MG63 (cell line): ENCODE measurements around the gene KATNA1. TPM values are rescaled to one million over a fixed set of nuclear protein-coding genes. Genes with fewer than 3 reads are reported as not detected.

ENCODE experiments used
- DNase-seq: peaks from one replicate; pipeline ENCODE4 v3.0.0-alpha.2; 2020
- H3K27me3 ChIP-seq: fragments of 250-450 bp; sonication (Bioruptor Pico); 2 replicates; pipeline ENCODE4 v1.5.1; 2020; ENCODE audit warnings: mild to moderate bottlenecking, moderate library complexity
- H3K36me3 ChIP-seq: fragments of 250-450 bp; sonication (Bioruptor Pico); 2 replicates; pipeline ENCODE4 v1.5.1; 2020; ENCODE audit warnings: mild to moderate bottlenecking, moderate library complexity
- H3K4me3 ChIP-seq: fragments of 250-450 bp; sonication (Bioruptor Pico); 2 replicates; pipeline ENCODE4 v1.5.1; 2020; ENCODE audit warnings: mild to moderate bottlenecking, moderate library complexity
- H3K9me3 ChIP-seq: fragments of 250-450 bp; sonication (Bioruptor Pico); 2 replicates; pipeline ENCODE4 v1.5.1; 2020; ENCODE audit warnings: mild to moderate bottlenecking, moderate library complexity
- total RNA-seq: library from RNA; depleted of rRNA; stranded (reverse); fragments of >200 nt; shearing (Covaris generic); gene quantifications from 2 replicates; pipeline ENCODE4 v1.2.3, GENCODE V29; 2014; ENCODE audit warnings: low replicate concordance

Gene KATNA1
- total RNA-seq, 1 experiment from 2014 or later = 26.9 TPM

DNA sequence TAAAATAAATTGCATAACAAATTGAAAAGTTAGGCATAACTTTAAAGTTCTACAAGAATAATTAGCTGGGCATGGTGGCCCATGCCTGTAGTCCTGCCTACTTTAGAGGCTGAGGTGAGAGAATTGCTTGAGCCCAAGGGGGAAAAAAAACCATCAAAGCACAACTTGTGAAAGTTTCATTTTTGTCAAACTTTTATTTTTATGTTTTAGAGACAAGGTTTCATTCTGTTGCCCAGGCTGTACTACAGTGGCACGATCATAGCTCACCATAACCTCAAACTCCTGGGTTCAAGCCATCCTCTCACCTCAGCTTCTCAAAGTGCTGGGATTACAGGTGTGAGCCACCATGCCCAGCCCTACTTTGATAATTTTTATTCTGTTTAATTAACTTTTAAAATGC lies 14.2 kb downstream of the KATNA1 start:
- no peaks in the 10 kb centered on the region for H3K9me3 ChIP-seq
- H3K27me3 ChIP-seq = no peaks in the 10 kb centered on the region
- DNase-seq = no peak
- H3K4me3 ChIP-seq = no peak overlapping the region
- H3K36me3 ChIP-seq = peaks cover 21% of the 10 kb centered on the region

DNA sequence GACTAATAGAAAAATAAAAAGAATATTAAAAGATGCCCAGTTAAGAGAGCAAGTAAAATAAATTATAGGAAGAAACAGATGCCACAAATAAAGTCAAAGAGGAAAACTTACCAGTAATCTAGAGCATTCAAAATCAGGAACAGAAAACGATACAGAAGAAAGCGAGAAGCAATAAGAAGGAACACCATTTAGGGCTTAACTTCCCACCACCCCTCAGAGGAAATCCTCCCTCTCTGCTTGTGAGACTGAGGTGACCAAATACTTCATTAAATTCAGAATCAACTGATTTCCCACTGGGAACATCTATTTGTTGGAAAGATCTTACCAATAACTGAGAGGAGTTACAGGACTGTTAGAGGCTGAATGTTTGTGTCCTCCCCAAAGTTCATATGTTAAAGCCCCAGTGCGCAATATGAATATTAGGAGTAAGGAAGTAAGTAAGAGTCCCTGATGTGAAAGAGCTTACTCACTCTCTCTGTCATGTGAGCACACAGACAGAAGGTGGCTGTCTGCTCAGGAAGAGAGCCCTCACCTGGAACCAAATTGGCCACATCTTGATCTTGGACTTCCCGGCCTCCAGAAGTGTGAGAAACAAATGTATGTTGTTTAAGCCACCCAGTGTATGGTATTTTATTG lies 19.5 kb downstream of the KATNA1 start:
- no peak overlapping the region for H3K4me3 ChIP-seq
- H3K27me3 ChIP-seq = no peaks in the 10 kb centered on the region
- DNase-seq = no peak
- peaks cover 12% of the 10 kb centered on the region for H3K36me3 ChIP-seq
- H3K9me3 ChIP-seq = no peaks in the 10 kb centered on the region

DNA sequence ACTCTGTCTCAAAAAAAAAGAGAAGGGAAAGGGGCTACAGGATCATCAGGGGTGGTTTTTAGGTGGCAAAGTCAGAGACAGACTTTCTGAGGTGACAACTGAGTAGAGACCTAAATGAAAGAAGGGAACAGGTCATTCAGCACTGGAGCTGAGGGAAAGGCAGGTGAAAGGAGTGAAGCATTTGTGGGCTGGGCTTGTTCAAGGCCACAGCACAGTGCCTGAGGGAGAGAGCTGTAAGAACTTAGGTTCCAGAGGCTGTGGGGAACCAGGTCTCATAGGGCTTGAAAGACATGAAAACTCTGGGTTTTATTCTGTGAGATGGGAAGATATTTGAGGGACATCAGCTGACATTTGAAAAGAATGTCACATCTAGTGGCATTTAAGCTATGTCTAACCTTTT lies 20.8 kb downstream of the KATNA1 start:
- DNase-seq = no peak
- Histone ChIP-seq H3K9me3 (no peaks in the 10 kb centered on the region), H3K36me3 (peaks cover 21% of the 10 kb centered on the region), H3K27me3 (no peaks in the 10 kb centered on the region), H3K4me3 (no peak overlapping the region)

DNA sequence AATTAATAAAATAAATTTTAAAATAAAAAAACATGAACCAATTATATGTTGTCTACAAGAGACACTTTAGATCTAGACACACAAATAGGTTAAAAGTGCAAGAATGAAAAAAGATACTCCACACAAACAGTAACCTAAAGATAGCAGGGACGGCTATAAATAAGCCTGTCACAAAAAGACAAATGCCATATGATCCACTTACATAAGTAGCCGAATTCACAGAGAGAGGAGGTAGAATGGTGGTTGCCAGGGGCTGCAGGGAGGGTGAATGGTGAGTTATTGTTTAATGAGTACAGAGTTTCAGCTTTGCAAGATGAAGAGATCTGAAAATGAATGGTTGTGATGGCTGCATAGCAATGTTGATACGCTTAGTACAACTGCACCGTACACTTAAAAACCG lies 32.7 kb downstream of the KATNA1 start:
- no peak for DNase-seq
- Histone ChIP-seq H3K9me3 (no peaks in the 10 kb centered on the region), H3K4me3 (no peak overlapping the region)

DNA sequence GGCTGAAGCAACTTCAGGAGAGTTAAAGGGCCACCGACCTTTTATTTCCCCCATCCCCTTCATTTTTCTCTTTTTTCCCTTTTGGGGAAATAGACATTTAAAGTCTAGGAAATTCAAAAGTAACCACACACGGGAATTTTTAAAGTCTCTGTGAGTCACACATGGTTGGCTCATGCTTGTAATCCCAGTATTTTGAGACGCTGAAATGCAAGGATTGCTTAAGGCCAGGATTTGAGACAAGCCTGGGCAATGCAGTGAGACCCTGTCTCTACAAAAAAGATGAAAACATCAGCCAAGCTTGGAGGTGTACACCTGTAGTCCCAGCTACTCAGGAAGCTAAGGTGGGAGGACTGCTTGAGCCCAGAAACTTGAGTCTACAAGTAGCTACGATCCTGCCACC lies 34.2 kb downstream of the KATNA1 start:
- Histone ChIP-seq H3K4me3 (no peak overlapping the region), H3K36me3 (peaks cover 11% of the 10 kb centered on the region), H3K9me3 (no peaks in the 10 kb centered on the region), H3K27me3 (no peaks in the 10 kb centered on the region)
- no peak for DNase-seq

More for the DNA sequence above, 32.7 kb downstream of the KATNA1 start:
- Histone ChIP-seq H3K27me3 (no peaks in the 10 kb centered on the region), H3K36me3 (peaks cover 16% of the 10 kb centered on the region)

DNA sequence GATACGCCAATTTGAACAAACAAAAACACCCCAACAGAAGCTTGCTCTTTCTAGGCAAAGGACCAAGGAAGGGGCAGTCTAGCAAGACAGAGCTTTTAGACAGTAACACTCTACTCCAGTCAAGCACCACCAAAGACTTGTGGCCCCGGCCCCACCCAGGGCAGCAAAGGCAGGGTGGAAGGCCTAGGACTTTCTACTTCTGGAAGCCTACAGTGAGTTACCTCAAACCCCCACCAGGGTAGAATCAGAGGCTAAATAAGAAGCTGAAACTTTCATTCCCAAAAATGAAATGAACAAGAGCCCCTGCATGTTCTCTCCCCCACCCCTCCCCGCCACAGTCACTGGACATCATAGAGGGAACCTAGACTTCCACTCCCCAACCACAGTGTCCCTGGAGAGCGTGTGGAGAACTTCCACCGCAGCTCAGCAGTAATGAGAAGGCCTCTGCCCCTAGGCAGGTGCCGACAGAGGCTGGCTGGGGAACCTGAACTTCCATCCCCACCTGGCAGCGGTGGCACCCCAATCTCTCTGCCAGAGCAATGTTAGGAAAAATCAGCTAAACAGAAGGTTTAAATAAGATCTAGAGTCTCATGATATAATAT lies 40.0 kb downstream of the KATNA1 start:
- Histone ChIP-seq H3K9me3 (no peaks in the 10 kb centered on the region), H3K4me3 (no peak overlapping the region), H3K27me3 (no peaks in the 10 kb centered on the region), H3K36me3 (no peaks in the 10 kb centered on the region)
- DNase-seq = no peak

DNA sequence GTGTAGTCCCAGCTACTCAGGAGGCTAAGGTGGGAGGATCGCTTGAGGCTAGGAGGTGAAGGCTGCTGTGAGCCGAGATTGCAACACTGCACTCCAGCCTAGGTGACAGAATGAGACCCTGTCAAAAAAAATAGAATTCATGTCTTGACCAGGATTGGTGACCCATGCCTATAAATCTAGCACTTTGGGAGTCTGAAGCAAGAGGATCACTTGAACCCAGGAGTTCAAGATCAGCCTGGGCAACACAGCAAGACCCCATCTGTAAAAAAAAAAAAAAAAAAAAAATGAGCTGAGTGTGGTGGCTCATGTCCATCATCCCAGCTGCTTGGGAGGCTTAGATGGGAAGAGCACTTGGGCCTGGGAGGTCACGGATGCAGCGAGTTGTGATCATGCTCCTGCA lies 48.0 kb downstream of the KATNA1 start:
- Histone ChIP-seq H3K4me3 (no peak overlapping the region), H3K27me3 (no peaks in the 10 kb centered on the region), H3K9me3 (no peaks in the 10 kb centered on the region), H3K36me3 (peaks cover 22% of the 10 kb centered on the region)
- DNase-seq = no peak

DNA sequence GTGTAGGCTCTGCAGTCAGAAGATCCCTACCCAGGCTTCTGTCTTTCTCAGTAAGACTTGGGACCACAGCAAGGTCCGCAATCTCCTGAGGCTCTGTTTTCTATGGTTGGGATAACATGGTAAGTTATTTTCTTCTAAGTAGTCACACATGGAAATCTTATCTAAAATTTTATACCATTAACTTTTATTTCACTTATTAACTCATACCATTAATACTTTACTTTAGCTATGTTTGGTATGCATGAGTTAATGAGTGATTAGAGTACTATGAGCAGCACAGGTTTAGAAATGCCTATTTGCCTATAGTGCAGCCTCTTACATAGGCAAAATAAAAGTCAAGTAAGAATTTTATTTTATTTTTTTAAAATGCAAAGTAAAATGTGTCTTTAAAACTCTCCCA lies 55.1 kb downstream of the KATNA1 start:
- no peaks in the 10 kb centered on the region for H3K9me3 ChIP-seq
- DNase-seq = no peak
- no peaks in the 10 kb centered on the region for H3K27me3 ChIP-seq
- H3K36me3 ChIP-seq = peaks cover 43% of the 10 kb centered on the region
- no peak overlapping the region for H3K4me3 ChIP-seq

DNA sequence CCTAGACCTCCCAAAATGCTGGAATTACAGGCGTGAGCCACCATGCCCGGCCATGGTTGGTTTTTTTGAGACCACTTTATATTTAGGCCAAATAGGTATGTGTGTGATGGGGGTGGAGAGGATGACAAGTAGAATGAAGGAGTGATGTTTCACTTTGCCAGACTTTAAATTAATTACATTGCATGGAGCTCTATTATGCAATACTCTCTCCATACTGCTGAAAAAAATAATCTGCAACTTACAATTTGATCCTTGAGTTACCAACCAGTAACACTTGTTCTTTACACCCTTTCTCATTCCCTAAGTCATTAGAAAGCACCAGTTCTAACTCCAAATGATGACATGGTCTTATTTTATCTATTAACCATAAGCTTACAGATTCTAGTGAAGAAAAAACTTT lies 55.5 kb downstream of the KATNA1 start:
- no peak for DNase-seq
- Histone ChIP-seq H3K27me3 (no peaks in the 10 kb centered on the region), H3K9me3 (no peaks in the 10 kb centered on the region), H3K4me3 (no peak overlapping the region), H3K36me3 (peaks cover 43% of the 10 kb centered on the region)

DNA sequence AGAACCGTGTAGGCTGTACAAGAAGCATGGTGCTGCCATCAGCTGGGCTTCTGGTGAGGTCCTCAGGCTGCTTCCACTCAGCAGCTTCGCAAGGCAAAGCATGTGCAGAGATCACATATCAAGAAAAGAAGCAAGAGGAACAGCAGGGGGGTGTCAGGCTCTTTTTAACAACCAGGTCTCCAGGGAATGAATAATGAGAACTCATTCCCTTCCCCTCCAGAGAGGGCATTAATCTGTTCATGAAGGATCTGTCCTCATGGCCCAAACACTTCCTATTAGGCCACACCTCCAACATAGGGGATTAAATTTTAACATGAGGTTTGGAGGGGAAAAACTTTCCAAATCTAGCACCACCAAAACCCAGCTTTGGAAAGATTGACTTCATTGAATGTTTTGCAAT lies 62.4 kb downstream of the KATNA1 start:
- Histone ChIP-seq H3K27me3 (no peaks in the 10 kb centered on the region), H3K4me3 (no peak overlapping the region), H3K9me3 (no peaks in the 10 kb centered on the region), H3K36me3 (peaks cover 31% of the 10 kb centered on the region)
- no peak for DNase-seq

DNA sequence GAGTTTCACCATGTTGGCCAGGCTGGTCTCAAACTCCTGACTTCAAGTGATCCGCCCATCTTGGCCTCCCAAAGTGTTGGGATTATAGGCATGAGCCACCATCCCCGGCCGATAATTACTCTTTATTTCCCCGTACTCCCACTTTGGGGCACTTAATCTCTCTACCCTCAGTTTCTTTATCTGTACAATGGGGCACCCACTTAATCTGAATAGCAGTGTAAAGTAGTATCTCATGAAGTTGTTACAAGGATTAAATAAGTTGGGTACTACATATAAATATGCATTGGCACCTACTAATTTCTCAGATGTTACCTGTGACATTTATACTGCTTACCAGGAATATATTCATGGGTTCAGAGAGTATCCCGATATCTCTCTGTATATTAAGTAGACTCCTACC lies 67.2 kb downstream of the KATNA1 start:
- no peak for DNase-seq
- H3K27me3 ChIP-seq = no peaks in the 10 kb centered on the region
- H3K4me3 ChIP-seq = no peak overlapping the region
- H3K9me3 ChIP-seq = no peaks in the 10 kb centered on the region
- peaks cover 15% of the 10 kb centered on the region for H3K36me3 ChIP-seq

DNA sequence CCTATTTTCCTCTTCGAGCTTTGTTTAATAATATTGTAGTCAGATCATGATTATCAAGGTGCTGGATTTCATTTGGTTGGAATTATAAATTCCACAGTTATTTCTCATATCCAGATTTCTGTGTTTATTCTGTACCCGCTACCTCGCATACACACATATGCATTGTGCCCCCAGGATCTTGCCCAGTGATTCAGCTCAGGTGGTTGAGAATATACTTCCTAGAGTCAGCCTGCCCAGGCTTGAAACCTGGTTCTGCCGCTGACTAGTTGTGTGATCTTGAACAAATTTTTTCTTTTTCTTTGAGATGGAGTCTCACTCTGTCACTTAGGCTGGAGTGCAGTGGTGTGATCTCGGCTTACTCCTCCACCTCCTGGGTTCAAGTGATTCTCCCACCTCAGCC lies 67.6 kb downstream of the KATNA1 start:
- Histone ChIP-seq H3K36me3 (peaks cover 15% of the 10 kb centered on the region), H3K9me3 (no peaks in the 10 kb centered on the region), H3K4me3 (no peak overlapping the region), H3K27me3 (no peaks in the 10 kb centered on the region)
- no peak for DNase-seq

DNA sequence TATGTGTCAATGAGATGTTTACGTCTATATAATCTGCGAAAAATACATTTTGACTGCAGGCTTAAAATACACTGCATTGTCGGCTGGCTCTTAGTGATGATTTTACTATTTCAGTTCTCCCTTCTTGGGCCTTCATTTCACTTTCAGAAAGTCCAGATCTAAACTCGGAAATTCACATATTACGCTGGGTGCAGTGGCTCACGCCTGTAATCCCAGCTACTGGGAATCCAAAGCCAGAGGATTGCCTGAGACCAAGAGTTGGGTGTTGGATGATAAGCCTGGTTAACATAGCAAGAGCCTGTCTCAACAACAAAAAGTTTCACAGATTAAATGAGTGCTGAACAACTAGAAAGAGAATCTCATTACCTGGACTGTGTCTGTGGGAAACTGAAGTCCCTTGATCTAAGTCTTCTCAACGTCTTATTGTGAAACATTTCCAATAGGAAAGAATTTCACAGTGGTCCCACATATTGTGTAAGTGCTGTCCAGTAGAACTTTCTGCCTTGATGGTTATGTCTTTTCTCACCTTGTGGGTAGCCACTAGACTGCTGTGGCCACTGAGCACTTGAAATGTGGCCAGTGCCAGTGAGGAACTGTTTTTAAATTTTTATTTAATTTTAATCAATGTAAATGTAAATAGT lies 80.4 kb downstream of the KATNA1 start:
- Histone ChIP-seq H3K9me3 (no peaks in the 10 kb centered on the region), H3K27me3 (no peaks in the 10 kb centered on the region), H3K4me3 (no peak overlapping the region), H3K36me3 (no peaks in the 10 kb centered on the region)
- DNase-seq = no peak

DNA sequence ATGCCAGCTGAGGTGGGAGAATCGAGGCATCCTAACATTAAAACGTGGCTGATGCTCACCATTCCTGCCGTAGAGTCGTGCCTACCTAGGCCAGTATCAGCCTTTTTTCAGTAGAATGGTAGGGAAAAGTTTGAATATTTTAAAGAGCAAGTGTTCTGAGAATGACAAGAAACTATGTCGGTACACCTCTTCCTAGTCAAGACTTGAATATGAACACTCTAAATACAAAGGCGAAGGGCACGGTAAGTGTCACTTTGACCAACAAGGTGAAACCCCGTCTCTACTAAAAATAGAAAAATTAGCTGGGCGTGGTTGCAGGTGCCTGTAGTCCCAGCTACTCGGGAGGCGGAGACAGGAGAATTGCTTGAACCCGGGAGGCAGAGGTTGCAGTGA lies 81.3 kb downstream of the KATNA1 start:
- Histone ChIP-seq H3K9me3 (no peaks in the 10 kb centered on the region), H3K4me3 (peak overlapping the region; percentile 92)
- no peak for DNase-seq

DNA sequence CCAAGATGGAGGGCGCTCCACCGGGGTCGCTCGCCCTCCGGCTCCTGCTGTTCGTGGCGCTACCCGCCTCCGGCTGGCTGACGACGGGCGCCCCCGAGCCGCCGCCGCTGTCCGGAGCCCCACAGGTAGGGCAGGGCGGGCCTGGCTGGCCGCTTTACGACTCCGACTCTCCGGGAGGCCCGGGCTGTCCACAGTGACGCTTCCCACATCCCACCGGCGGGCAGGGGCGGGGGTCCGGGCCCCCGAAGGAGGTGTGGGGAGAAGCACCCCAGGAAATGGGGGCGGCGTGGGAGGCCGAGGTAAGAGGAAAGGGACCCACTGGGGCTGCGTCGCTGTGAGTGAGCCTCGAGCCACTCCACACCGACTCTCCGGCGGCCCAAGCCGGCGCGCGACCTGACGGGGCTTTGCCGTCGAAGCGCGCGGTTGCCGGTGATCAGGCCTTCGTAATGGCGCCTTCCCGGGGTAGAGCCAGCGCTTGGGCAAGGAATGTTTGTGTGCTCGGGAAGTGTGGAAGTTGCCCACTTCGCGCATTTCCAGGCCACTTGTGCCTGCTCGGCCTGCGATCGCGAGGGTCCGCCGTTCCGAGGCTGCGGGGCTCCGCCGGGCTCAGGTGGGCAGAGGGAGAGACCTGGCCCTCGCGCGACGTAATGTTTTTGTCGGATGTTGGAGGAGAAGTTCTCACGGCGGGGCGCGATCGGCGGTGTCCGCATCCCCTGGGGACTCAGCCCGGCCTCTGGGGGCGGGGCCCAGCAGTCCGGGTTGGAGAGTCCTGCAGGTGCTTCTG lies 81.9 kb downstream of the KATNA1 start:
- H3K4me3 ChIP-seq = peak overlapping the region; percentile 92
- no peaks in the 10 kb centered on the region for H3K27me3 ChIP-seq
- peak; percentile 50 for DNase-seq
- no peaks in the 10 kb centered on the region for H3K9me3 ChIP-seq
- no peaks in the 10 kb centered on the region for H3K36me3 ChIP-seq

More for the DNA sequence above, 81.3 kb downstream of the KATNA1 start:
- Histone ChIP-seq H3K27me3 (no peaks in the 10 kb centered on the region), H3K36me3 (no peaks in the 10 kb centered on the region)

DNA sequence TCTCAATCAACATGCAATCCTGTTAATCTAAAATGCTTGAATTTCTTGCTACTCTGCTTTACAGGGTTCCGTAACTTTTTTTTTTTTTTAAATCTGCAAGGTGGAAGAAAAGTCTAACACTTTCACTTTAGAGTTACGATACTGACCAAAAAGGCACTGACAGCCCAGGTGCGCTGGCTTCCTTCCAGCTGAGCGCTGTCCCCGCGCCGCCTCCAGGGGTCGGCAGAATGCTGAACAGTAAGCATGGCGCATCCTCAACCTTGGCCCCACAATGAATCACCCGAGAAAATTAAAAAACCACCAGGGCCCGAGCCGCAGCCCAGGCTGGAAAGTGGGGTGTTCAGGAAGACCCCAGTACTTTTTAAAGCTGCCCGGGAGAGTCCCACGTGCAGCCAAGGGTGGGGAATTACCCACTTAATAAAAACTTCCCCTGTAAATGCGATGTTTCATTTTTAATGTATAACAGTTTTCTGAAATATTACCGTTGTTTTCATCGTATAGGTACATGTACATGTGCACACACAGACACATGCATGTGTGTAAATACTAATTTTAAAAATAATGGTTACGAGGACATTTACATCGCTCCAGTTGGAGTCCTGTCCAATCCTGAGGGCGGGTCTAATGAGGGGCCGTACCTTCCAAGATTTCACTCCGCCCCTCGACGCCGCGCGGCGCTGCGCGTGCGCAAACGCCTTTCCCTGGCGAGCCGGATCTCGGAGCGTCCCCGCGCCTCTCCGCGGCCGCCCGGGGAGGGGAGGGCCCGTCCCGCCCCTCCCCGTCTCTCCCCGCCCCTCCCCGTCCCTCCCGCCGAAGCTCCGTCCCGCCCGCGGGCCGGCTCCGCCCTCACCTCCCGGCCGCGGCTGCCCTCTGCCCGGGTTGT lies 82.7 kb downstream of the KATNA1 start, which contains the start of gene GINM1:
TSS of gene GINM1 (plus strand) at position 849 of the 883 bp plus-strand sequence. CDS start 40 bp downstream, outside the sequence.
- no peaks in the 10 kb centered on the region for H3K27me3 ChIP-seq
- H3K36me3 ChIP-seq = no peaks in the 10 kb centered on the region
- peak; percentile 84 for DNase-seq
- peak within 1 kb of the TSS; percentile 92 for H3K4me3 ChIP-seq
- no peaks in the 10 kb centered on the region for H3K9me3 ChIP-seq
